Keratinocyte (primary cell): ENCODE results near the gene ZNF24. TPM values are rescaled to one million over a fixed set of nuclear protein-coding genes. Genes with fewer than 3 reads are reported as not detected.

Experiments
- DNase-seq: peaks from one replicate; pipeline ENCODE4 v3.0.0-alpha.2; 2011; ENCODE audit warnings: low read depth, missing footprints, low spot score
- FAIRE-seq: peaks from 2 replicates; lab custom pipeline; 2011; peaks lifted over from hg19 to GRCh38; lab: Jason Lieb, UNC
- H2AFZ ChIP-seq: 2 replicates; pipeline ENCODE4 v1.6.0; 2012; ENCODE audit warnings: low read length, control low read depth, inconsistent platforms; ENCODE audit not compliant: control insufficient read depth
- H3K27ac ChIP-seq: 2 replicates; pipeline ENCODE4 v1.5.1; 2011; ENCODE audit warnings: low read length; ENCODE audit not compliant: control insufficient read depth, insufficient read depth
- H3K27me3 ChIP-seq: 3 replicates; pipeline ENCODE4 v1.6.0; 2011; ENCODE audit warnings: low read length; ENCODE audit not compliant: control insufficient read depth, insufficient read depth; ENCODE audit errors: extremely low read depth
- H3K36me3 ChIP-seq, 2 experiments: 2 replicates in 1 of 2; 3 replicates in 1 of 2; pipeline ENCODE4 v1.5.1; 2011; ENCODE audit warnings: low read length in 2 of 2, mild to moderate bottlenecking in 1 of 2; ENCODE audit not compliant: control insufficient read depth in 2 of 2, insufficient read depth in 2 of 2; ENCODE audit errors: extremely low read depth in 1 of 2
- H3K4me1 ChIP-seq: 3 replicates; pipeline ENCODE4 v1.5.1; 2011; ENCODE audit warnings: low read length; ENCODE audit not compliant: control insufficient read depth, insufficient read depth; ENCODE audit errors: extremely low read depth
- H3K4me2 ChIP-seq: 3 replicates; pipeline ENCODE4 v1.6.0; 2011; ENCODE audit warnings: low read depth, low read length; ENCODE audit not compliant: control insufficient read depth, insufficient read depth; ENCODE audit errors: extremely low read depth
- H3K4me3 ChIP-seq, 3 experiments: fragments of 200-600 bp in 1 of 3; sonication (generic) in 1 of 3; 2 replicates in 2 of 3; 3 replicates in 1 of 3; pipeline ENCODE4 v1.5.1; 2011 to 2016; ENCODE audit warnings: low read length in 3 of 3, mild to moderate bottlenecking in 3 of 3, control low read depth in 2 of 3, inconsistent platforms in 1 of 3, low read depth in 1 of 3, mixed read lengths in 1 of 3, mixed run types in 1 of 3, moderate library complexity in 1 of 3; ENCODE audit not compliant: control insufficient read depth in 2 of 3, insufficient read depth in 2 of 3; ENCODE audit errors: extremely low read depth in 1 of 3
- H3K79me2 ChIP-seq: 2 replicates; pipeline ENCODE4 v1.6.0; 2012; ENCODE audit warnings: low read length; ENCODE audit not compliant: control insufficient read depth, insufficient read depth
- H3K9ac ChIP-seq: 3 replicates; pipeline ENCODE4 v1.6.0; 2011; ENCODE audit warnings: low read length; ENCODE audit not compliant: control insufficient read depth, insufficient read depth; ENCODE audit errors: extremely low read depth
- H3K9me1 ChIP-seq: 3 replicates; pipeline ENCODE4 v1.6.0; 2011; ENCODE audit warnings: low read length; ENCODE audit not compliant: control insufficient read depth, insufficient read depth; ENCODE audit errors: extremely low read depth
- H3K9me3 ChIP-seq: 2 replicates; pipeline ENCODE4 v1.5.1; 2012; ENCODE audit warnings: low read depth, low read length; ENCODE audit not compliant: control insufficient read depth
- H4K20me1 ChIP-seq: 3 replicates; pipeline ENCODE4 v1.6.0; 2011; ENCODE audit warnings: low read length; ENCODE audit not compliant: control insufficient read depth, insufficient read depth; ENCODE audit errors: extremely low read depth
- CTCF ChIP-seq, 3 experiments: IDR thresholded peaks in 1 of 3; conservative IDR thresholded peaks in 1 of 3; optimal IDR thresholded peaks in 1 of 3; 2 replicates in 2 of 3; 3 replicates in 1 of 3; pipeline versions ENCODE3 to v1.5.1; 2011; ENCODE audit warnings: low read length in 3 of 3, mild to moderate bottlenecking in 3 of 3, moderate library complexity in 2 of 3, control low read depth in 1 of 3, inconsistent platforms in 1 of 3; ENCODE audit not compliant: insufficient read depth in 2 of 3; ENCODE audit errors: extremely low read depth in 1 of 3
- EZH2 ChIP-seq: IDR thresholded peaks from one replicate; pipeline ENCODE4 v1.6.1; 2012; ENCODE audit warnings: inconsistent platforms, mild to moderate bottlenecking, low read length, moderate library complexity
- dilution Hi-C: fragments of 300-500 bp; cut with MboI; formaldehyde crosslinking; loops from one replicate; pipeline ENCODE4 v1.7.0; 2020; ENCODE audit warnings: low sequenced_read_pairs; ENCODE audit not compliant: extremely low pct_ligation_motif_present
- polyA plus RNA-seq, 5 experiments: library from polyadenylated mRNA; depleted of rRNA in 3 of 5; stranded (reverse) in 3 of 5; stranded (forward) in 1 of 5; unstranded in 1 of 5; fragments of >200 nt; gene quantifications; 1 replicate in 1 of 5; 2 replicates in 3 of 5; 3 replicates in 1 of 5; pipeline versions ENCODE4 v1.2.1 to v1.2.3, GENCODE V29; 2011 to 2012; ENCODE audit warnings: missing spikeins in 2 of 5, low read depth in 1 of 5, low replicate concordance in 1 of 5

The ZNF24 gene
- polyA plus RNA-seq, 1 donor (not counting 4 experiments of a cell fraction or from before 2014, with no cell fraction given) = 20.3 TPM

- dilution Hi-C loops = no loop called here
- Histone ChIP-seq H4K20me1 (peaks cover 17% of the 10 kb centered on the region), H3K4me3 (peak overlapping the region; percentile 82 to 91 (median 85)), H3K36me3 (peaks cover 12 to 18% of the 10 kb centered on the region in 2 experiments), H3K9ac (peak overlapping the region; percentile 97), H3K79me2 (peaks cover 50% of the 10 kb centered on the region), H2AFZ (no peak overlapping the region), H3K27ac (peak overlapping the region; percentile 92), H3K4me1 (peaks cover 6% of the 10 kb centered on the region), H3K4me2 (peak overlapping the region; percentile 77), H3K9me1 (no peaks in the 10 kb centered on the region), H3K9me3 (no peaks in the 10 kb centered on the region), H3K27me3 (no peaks in the 10 kb centered on the region)
- no peak for FAIRE-seq
- no peak for DNase-seq
- TF ChIP-seq EZH2 (no peak), CTCF (optimal IDR thresholded peaks at IDR 0.05 in 1 of 3, IDR thresholded peaks at IDR 0.05 in 1 of 3, conservative IDR thresholded peaks at IDR 0.05 in 1 of 3; ENCODE audit: extremely low read depth in 1 of 3, insufficient read depth in 2 of 3, low read length in 3 of 3) (no peak)
These were observed 708 bp downstream of the ZNF24 start for GRCh38 chr18:35343488-35343935.

- Histone ChIP-seq H3K9me1 (no peaks in the 10 kb centered on the region), H3K9me3 (no peaks in the 10 kb centered on the region), H3K27ac (no peak overlapping the region), H3K4me1 (no peaks in the 10 kb centered on the region), H2AFZ (no peak overlapping the region), H3K4me3 (no peak overlapping the region), H3K36me3 (peaks cover 23 to 31% of the 10 kb centered on the region in 2 experiments), H3K9ac (no peak overlapping the region), H3K4me2 (no peak overlapping the region), H4K20me1 (peaks cover 4% of the 10 kb centered on the region), H3K27me3 (no peaks in the 10 kb centered on the region), H3K79me2 (peaks cover 31% of the 10 kb centered on the region)
- DNase-seq (no peak), FAIRE-seq (no peak)
- dilution Hi-C loops = no loop called here
- no peak for TF ChIP-seq CTCF (optimal IDR thresholded peaks at IDR 0.05 in 1 of 3, IDR thresholded peaks at IDR 0.05 in 1 of 3, conservative IDR thresholded peaks at IDR 0.05 in 1 of 3; ENCODE audit: extremely low read depth in 1 of 3, insufficient read depth in 2 of 3, low read length in 3 of 3)
- no peak for TF ChIP-seq EZH2
These were observed 6.9 kb downstream of the ZNF24 start for GRCh38 chr18:35337286-35337685.
